Peyer's patch (tissue), 4 donors: ENCODE data around the gene CALD1. TPM values are rescaled to one million over a fixed set of nuclear protein-coding genes. Genes with fewer than 3 reads are reported as not detected.

Source experiments
- DNase-seq, 3 donors: peaks; one replicate each; pipeline ENCODE4 v3.0.0-alpha.2; 2017 to 2019
- H3K27ac ChIP-seq, 4 donors: fragments of 200-600 bp; sonication (generic); one replicate each; pipeline ENCODE4 v1.5.1; 2016 to 2019
- H3K27me3 ChIP-seq, 2 donors: fragments of 200-600 bp; sonication (generic); one replicate each; pipeline ENCODE4 v1.5.1; 2019
- H3K36me3 ChIP-seq, 3 donors: fragments of 200-600 bp; sonication (generic); one replicate each; pipeline ENCODE4 v1.5.1; 2016 to 2019
- H3K4me1 ChIP-seq, 4 donors: fragments of 200-600 bp; sonication (generic); one replicate each; pipeline ENCODE4 v1.5.1; 2016 to 2019
- H3K4me3 ChIP-seq, 4 donors: fragments of 200-600 bp; sonication (generic); 1 replicate in 3 of 4; 2 replicates in 1 of 4; pipeline ENCODE4 v1.5.1; 2016 to 2019; ENCODE audit warnings: mild to moderate bottlenecking in 1 of 4
- H3K9me3 ChIP-seq, 4 donors: fragments of 200-600 bp; sonication (generic); one replicate each; pipeline ENCODE4 v1.5.1; 2016 to 2019; ENCODE audit warnings: mild to moderate bottlenecking in 1 of 4
- CTCF ChIP-seq, 6 experiments: fragments of 450-650 bp in 4 of 6; fragments of 200-600 bp in 2 of 6; sonication (generic) in 1 of 6; IDR thresholded peaks; one replicate each; pipeline ENCODE4 v1.5.1; 2017 to 2019; ENCODE audit warnings: antibody characterized with exemption in 6 of 6, mild to moderate bottlenecking in 3 of 6, moderate library complexity in 1 of 6
- POLR2A ChIP-seq, 2 donors: fragments of 450-650 bp; IDR thresholded peaks; one replicate each; pipeline ENCODE4 v1.5.1; 2017; ENCODE audit warnings: antibody characterized with exemption in 2 of 2, mild to moderate bottlenecking in 2 of 2, moderate library complexity in 2 of 2
- total RNA-seq, 4 donors: library from RNA; depleted of rRNA; stranded (reverse); fragments of >200 nt; gene quantifications; one replicate each; pipeline ENCODE4 v1.1.0, GENCODE V29; 2016

Gene CALD1
- total RNA-seq, 4 donors from 2014 or later: 39.2 to 536 (median 83.1) TPM

DNA sequence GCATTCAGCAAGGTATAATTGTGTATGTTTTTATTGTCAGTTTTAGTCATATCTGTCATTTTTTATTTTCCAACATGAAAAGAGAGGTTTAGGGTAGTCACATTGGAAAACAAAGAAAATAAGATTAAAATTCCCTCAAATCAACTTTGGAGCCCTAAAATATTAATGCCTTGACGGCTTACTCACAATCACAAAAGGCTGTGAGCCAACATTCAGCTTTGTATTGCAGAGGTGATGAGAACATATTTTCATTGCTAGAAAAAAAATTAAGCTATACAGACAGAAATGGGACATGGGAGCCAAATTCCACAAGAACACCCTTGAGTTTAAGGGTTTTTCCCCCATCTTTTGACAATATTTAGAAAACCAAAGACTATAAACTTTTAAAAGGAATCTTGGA lies 30.2 kb downstream of the CALD1 start:
- no peak for DNase-seq
- Histone ChIP-seq H3K4me3 (no peak overlapping the region), H3K27ac (no peak overlapping the region), H3K27me3 (no peaks in the 10 kb centered on the region), H3K4me1 (peaks cover 0 to 6% (median 0%) of the 10 kb centered on the region in 4 donors), H3K9me3 (no peaks in the 10 kb centered on the region), H3K36me3 (no peaks in the 10 kb centered on the region)
- TF ChIP-seq POLR2A (IDR thresholded peaks at IDR 0.05) (no peak), CTCF (IDR thresholded peaks at IDR 0.05) (no peak)

- Histone ChIP-seq H3K27me3 (no peaks in the 10 kb centered on the region), H3K36me3 (no peaks in the 10 kb centered on the region), H3K4me1 (peaks cover 0 to 6% (median 0%) of the 10 kb centered on the region in 4 donors), H3K27ac (peak overlapping the region in 1 of 4 donors; percentile 51), H3K9me3 (no peaks in the 10 kb centered on the region), H3K4me3 (no peak overlapping the region)
- DNase-seq: no peak
- TF ChIP-seq CTCF (IDR thresholded peaks at IDR 0.05): no peak
- TF ChIP-seq POLR2A (IDR thresholded peaks at IDR 0.05): no peak
Observed at GRCh38 chr7:134811765-134812164, 32.3 kb downstream of the CALD1 start.

DNA sequence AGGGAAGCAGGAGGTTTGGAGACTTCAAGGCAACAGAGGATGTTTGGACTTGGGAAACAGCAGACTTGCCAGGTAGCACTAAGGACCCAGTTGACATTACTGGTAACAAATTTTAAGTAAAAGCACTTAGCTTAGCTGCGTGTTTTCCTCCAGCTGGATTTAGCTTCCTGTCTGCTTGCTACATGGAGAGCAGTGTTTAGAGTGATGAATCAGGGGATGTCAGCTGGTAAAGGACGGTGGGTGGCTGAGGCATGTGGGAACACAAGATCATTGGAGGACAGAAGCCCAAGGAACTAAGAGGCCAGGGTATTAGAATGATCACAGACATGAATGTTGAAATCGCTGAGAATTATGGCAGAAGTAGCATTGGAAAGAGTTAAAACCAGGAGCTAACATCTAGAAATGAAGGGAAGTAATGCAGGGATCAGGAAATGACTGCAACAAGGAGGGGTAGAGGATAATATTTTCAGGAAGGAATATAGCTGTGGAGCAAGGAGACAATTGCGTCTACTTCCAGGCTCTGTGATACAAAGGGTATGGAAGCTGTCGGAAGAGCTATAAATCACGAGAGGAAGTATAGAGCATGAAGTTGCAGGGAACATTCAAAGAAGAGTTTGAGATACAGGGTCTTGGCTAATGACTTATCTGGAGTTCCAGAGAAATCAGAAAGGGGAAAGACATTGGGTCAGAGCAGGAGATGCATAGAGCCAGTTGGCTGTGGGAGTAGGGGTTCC lies 34.4 kb downstream of the CALD1 start:
- TF ChIP-seq POLR2A (IDR thresholded peaks at IDR 0.05) (no peak), CTCF (IDR thresholded peaks at IDR 0.05) (no peak)
- Histone ChIP-seq H3K4me1 (peaks cover 0 to 6% (median 0%) of the 10 kb centered on the region in 4 donors), H3K27ac (peak overlapping the region in 2 of 4 donors; percentile 27 to 51), H3K27me3 (no peaks in the 10 kb centered on the region), H3K36me3 (no peaks in the 10 kb centered on the region), H3K4me3 (no peak overlapping the region), H3K9me3 (no peaks in the 10 kb centered on the region)
- DNase-seq: no peak

DNA sequence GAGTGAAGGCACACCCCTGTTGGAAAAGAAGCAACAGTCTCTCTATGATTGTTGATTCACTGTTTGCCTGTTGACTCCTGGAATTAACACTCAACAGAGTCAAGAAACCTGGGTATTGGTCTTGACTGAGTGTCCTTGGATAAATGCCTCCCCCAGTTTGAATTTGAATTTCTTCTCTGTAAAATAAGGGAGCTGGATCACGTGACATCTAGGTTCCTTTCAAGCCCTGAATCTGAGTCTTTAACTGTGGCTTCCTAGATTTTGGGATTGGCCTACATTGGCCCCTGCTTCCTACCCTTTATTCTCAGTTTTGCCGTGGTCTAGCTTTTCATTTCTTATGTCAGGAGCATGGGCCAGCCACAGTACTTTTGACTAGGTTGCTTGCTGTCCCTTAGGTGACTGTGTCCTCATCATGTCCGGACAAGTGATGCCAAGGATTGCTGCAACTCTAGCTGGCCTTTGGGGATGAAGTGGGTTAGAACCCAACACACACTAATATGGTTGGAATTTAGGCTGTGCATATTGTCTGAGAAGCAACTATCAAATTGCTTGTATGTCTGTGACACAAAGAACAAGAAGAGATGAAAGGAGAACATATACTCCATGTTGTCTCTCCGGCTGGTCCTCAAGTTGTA lies 35.4 kb downstream of the CALD1 start:
- Histone ChIP-seq H3K36me3 (no peaks in the 10 kb centered on the region), H3K4me3 (no peak overlapping the region), H3K27me3 (no peaks in the 10 kb centered on the region), H3K4me1 (peaks cover 0 to 6% (median 0%) of the 10 kb centered on the region in 4 donors), H3K9me3 (no peaks in the 10 kb centered on the region), H3K27ac (peak overlapping the region in 1 of 4 donors; percentile 51)
- DNase-seq: no peak
- TF ChIP-seq CTCF (IDR thresholded peaks at IDR 0.05) (no peak), POLR2A (IDR thresholded peaks at IDR 0.05) (no peak)

GRCh38 chr7:134818613-134819345 lies 39.3 kb downstream of the CALD1 start:
- no peak for DNase-seq
- H3K27ac ChIP-seq: peak overlapping the region in 1 of 4 donors; percentile 39
- H3K36me3 ChIP-seq: no peaks in the 10 kb centered on the region
- TF ChIP-seq POLR2A (IDR thresholded peaks at IDR 0.05) (no peak), CTCF (IDR thresholded peaks at IDR 0.05) (no peak)
- H3K9me3 ChIP-seq: no peaks in the 10 kb centered on the region
- no peaks in the 10 kb centered on the region for H3K4me1 ChIP-seq
- H3K4me3 ChIP-seq: no peak overlapping the region
- H3K27me3 ChIP-seq: no peaks in the 10 kb centered on the region
